ENCODE data around the gene MAPK8IP2.
A peak's percentile ranks its signal among the peaks of the same experiment; 100 is the strongest.
"Not testable (repeated sequence)": the region's sequence is repeated elsewhere in the genome, so short reads cannot be mapped to it uniquely, and the experiment has no call there.

The MAPK8IP2 gene

GRCh38 chr22:50640857-50641647 lies 40.5 kb downstream of the MAPK8IP2 start:
- no peak for TF ChIP-seq CTCF (IDR thresholded peaks at IDR 0.05; ENCODE audit: low read depth, low read length, missing control alignments)
- DNase-seq (ENCODE audit: extremely low read depth, low read depth), result no peak
- H3K4me3 ChIP-seq (replicated peaks; ENCODE audit: low read depth, low read length), result no peak overlapping the region

- no peak for DNase-seq (ENCODE audit: extremely low read depth, low read depth)
- peak; percentile 26 for TF ChIP-seq CTCF (IDR thresholded peaks at IDR 0.05; ENCODE audit: low read depth, low read length, missing control alignments)
- no peak overlapping the region for H3K4me3 ChIP-seq (replicated peaks; ENCODE audit: low read depth, low read length)
Observed at GRCh38 chr22:50641696-50642607, 41.4 kb downstream of the MAPK8IP2 start.

- H3K4me3 ChIP-seq (replicated peaks; ENCODE audit: low read depth, low read length); DNase-seq (ENCODE audit: extremely low read depth, low read depth): not testable (repeated sequence)
Observed at GRCh38 chr22:50643021-50643820, 42.6 kb downstream of the MAPK8IP2 start.

- H3K4me3 ChIP-seq (replicated peaks; ENCODE audit: low read depth, low read length); DNase-seq (ENCODE audit: extremely low read depth, low read depth): not testable (repeated sequence)
Observed at GRCh38 chr22:50643821-50644101, 43.2 kb downstream of the MAPK8IP2 start.

- H3K4me3 ChIP-seq (replicated peaks; ENCODE audit: low read depth, low read length), result no peak overlapping the region
- TF ChIP-seq CTCF (IDR thresholded peaks at IDR 0.05; ENCODE audit: low read depth, low read length, missing control alignments), result no peak
- no peak for DNase-seq (ENCODE audit: extremely low read depth, low read depth)
Observed at GRCh38 chr22:50653256-50653655, 52.7 kb downstream of the MAPK8IP2 start.

GRCh38 chr22:50654664-50655063 lies 54.1 kb downstream of the MAPK8IP2 start:
- H3K4me3 ChIP-seq (replicated peaks; ENCODE audit: low read depth, low read length); DNase-seq (ENCODE audit: extremely low read depth, low read depth): not testable (repeated sequence)

GRCh38 chr22:50656122-50657070 lies 55.8 kb downstream of the MAPK8IP2 start:
- TF ChIP-seq CTCF (IDR thresholded peaks at IDR 0.05; ENCODE audit: low read depth, low read length, missing control alignments), result no peak
- H3K4me3 ChIP-seq (replicated peaks; ENCODE audit: low read depth, low read length), result no peak overlapping the region
- no peak for DNase-seq (ENCODE audit: extremely low read depth, low read depth)
